GM23338 (cell line): ENCODE data around the gene WFDC11. TPM values are rescaled to one million over a fixed set of nuclear protein-coding genes. Genes with fewer than 3 reads are reported as not detected.

Source experiments
- ATAC-seq: fragments of 200-7000 bp; cut with Tn5 transposase; 3 replicates; pipeline ENCODE4 v1.9.1; 2020
- DNase-seq: peaks from one replicate; pipeline ENCODE4 v3.0.0-alpha.2; 2015; ENCODE audit warnings: low spot score
- H2AFZ ChIP-seq: fragments of 200-600 bp; sonication (generic); 2 replicates; pipeline ENCODE4 v1.8.0; 2016; ENCODE audit warnings: antibody characterized with exemption, mild to moderate bottlenecking, moderate library complexity
- H3F3A ChIP-seq: fragments of 200-600 bp; sonication (generic); replicated peaks from 2 replicates; pipeline ENCODE4 v1.8.0; 2017; ENCODE audit warnings: antibody characterized with exemption, mixed run types, low read depth
- H3K27ac ChIP-seq: fragments of 200-600 bp; sonication (generic); 2 replicates; pipeline ENCODE4 v1.6.1; 2016; ENCODE audit warnings: low read depth
- H3K27me3 ChIP-seq: fragments of 200-600 bp; sonication (generic); 2 replicates; pipeline ENCODE4 v1.8.0; 2016; ENCODE audit warnings: mild to moderate bottlenecking, mixed run types, moderate library complexity; ENCODE audit not compliant: insufficient read depth
- H3K36me3 ChIP-seq: fragments of 200-600 bp; sonication (generic); 2 replicates; pipeline ENCODE4 v1.8.0; 2016; ENCODE audit warnings: mild to moderate bottlenecking; ENCODE audit not compliant: insufficient read depth
- H3K4me1 ChIP-seq: fragments of 200-600 bp; sonication (generic); 2 replicates; pipeline ENCODE4 v1.8.0; 2016; ENCODE audit warnings: mild to moderate bottlenecking, moderate library complexity; ENCODE audit not compliant: insufficient read depth
- H3K4me2 ChIP-seq: fragments of 200-600 bp; sonication (generic); 2 replicates; pipeline ENCODE4 v1.7.1; 2017; ENCODE audit warnings: mixed run types
- H3K4me3 ChIP-seq: fragments of 200-600 bp; sonication (generic); 2 replicates; pipeline ENCODE4 v1.6.1; 2016; ENCODE audit warnings: mixed run types
- H3K79me2 ChIP-seq: fragments of 200-600 bp; sonication (generic); replicated peaks from 2 replicates; pipeline ENCODE4 v1.8.0; 2017; ENCODE audit warnings: mild to moderate bottlenecking; ENCODE audit not compliant: insufficient read depth
- H3K9me2 ChIP-seq: fragments of 200-600 bp; sonication (generic); 2 replicates; pipeline ENCODE4 v1.8.0; 2017; ENCODE audit not compliant: insufficient read depth
- H4K20me1 ChIP-seq: fragments of 200-600 bp; sonication (generic); replicated peaks from 2 replicates; pipeline ENCODE4 v1.8.0; 2017; ENCODE audit warnings: mild to moderate bottlenecking; ENCODE audit not compliant: insufficient read depth
- H3K27ac Mint-ChIP-seq: 2 replicates; pipeline ENCODE4 v1.8.0; 2020; ENCODE audit warnings: inconsistent platforms, mild to moderate bottlenecking, moderate library complexity, mixed read lengths
- H3K27me3 Mint-ChIP-seq: 3 replicates; pipeline ENCODE4 v1.8.0; 2022; ENCODE audit warnings: low read depth, mild to moderate bottlenecking, moderate library complexity, mixed read lengths, inconsistent platforms; ENCODE audit not compliant: insufficient read depth, poor library complexity
- H3K36me3 Mint-ChIP-seq: 3 replicates; pipeline ENCODE4 v1.8.0; 2021; ENCODE audit warnings: low read depth, mild to moderate bottlenecking, inconsistent platforms, moderate library complexity, mixed read lengths
- H3K4me1 Mint-ChIP-seq: 3 replicates; pipeline ENCODE4 v1.8.0; 2020; ENCODE audit warnings: mild to moderate bottlenecking, inconsistent platforms, mixed read lengths
- H3K4me3 Mint-ChIP-seq: 3 replicates; pipeline ENCODE4 v1.8.0; 2021; ENCODE audit warnings: moderate library complexity, mild to moderate bottlenecking, inconsistent platforms, mixed read lengths
- H3K9me3 Mint-ChIP-seq: 3 replicates; pipeline ENCODE4 v1.8.0; 2020; ENCODE audit warnings: moderate library complexity, mild to moderate bottlenecking, inconsistent platforms, mixed read lengths
- CREB1 ChIP-seq: fragments of 250-450 bp; sonication (Bioruptor Pico); IDR thresholded peaks from 2 replicates; pipeline ENCODE4 v1.5.0; 2020; ENCODE audit warnings: low read depth, mild to moderate bottlenecking, moderate library complexity
- CTCF ChIP-seq, 2 experiments: fragments of 200-600 bp in 1 of 2; sonication (generic) in 1 of 2; conservative IDR thresholded peaks; 2 replicates each; pipeline versions ENCODE4 v1.5.1 to v1.6.1; 2016 to 2017; ENCODE audit warnings: antibody characterized with exemption in 2 of 2, low read depth in 2 of 2, mild to moderate bottlenecking in 2 of 2, moderate library complexity in 1 of 2
- ETS1 ChIP-seq: IDR thresholded peaks from 2 replicates; pipeline ENCODE4 v1.6.1; 2016; ENCODE audit warnings: antibody characterized with exemption
- EZH2phosphoT487 ChIP-seq: fragments of 200-600 bp; sonication (generic); IDR thresholded peaks from one replicate; pipeline ENCODE4 v1.8.1; 2018; ENCODE audit warnings: antibody characterized with exemption; ENCODE audit not compliant: unreplicated experiment
- JUNB ChIP-seq: IDR thresholded peaks from one replicate; pipeline ENCODE4 v1.6.1; 2016; ENCODE audit warnings: antibody characterized with exemption; ENCODE audit not compliant: unreplicated experiment
- NANOG ChIP-seq: IDR thresholded peaks from 2 replicates; pipeline ENCODE4 v1.6.1; 2016; ENCODE audit warnings: antibody characterized with exemption, borderline replicate concordance
- POLR2AphosphoS5 ChIP-seq: IDR thresholded peaks from 2 replicates; pipeline ENCODE4 v1.6.1; 2016; ENCODE audit warnings: antibody characterized with exemption, low read depth
- STAT1 ChIP-seq: IDR thresholded peaks from one replicate; pipeline ENCODE4 v1.6.1; 2016; ENCODE audit warnings: antibody characterized with exemption; ENCODE audit not compliant: unreplicated experiment
- ZNF114 ChIP-seq: fragments of 250-450 bp; sonication (Bioruptor Pico); IDR thresholded peaks from 2 replicates; pipeline ENCODE4 v1.5.0; 2020; ENCODE audit warnings: mild to moderate bottlenecking, moderate library complexity
- ZNF331 ChIP-seq: fragments of 250-450 bp; sonication (Bioruptor Pico); IDR thresholded peaks from 2 replicates; pipeline ENCODE4 v1.5.0; 2020; ENCODE audit warnings: low read depth, mild to moderate bottlenecking, moderate library complexity
- polyA plus RNA-seq: library from polyadenylated mRNA; unstranded; fragments of >200 nt; fragmentation: Nextera tagmentation; extraction: Ambion mirVana; gene quantifications from 2 replicates; pipeline ENCODE4 v1.2.1, GENCODE V29; 2016
- total RNA-seq: library from RNA; depleted of rRNA; stranded (reverse); fragments of >200 nt; shearing (Covaris generic); gene quantifications from 2 replicates; pipeline ENCODE4 v1.2.3, GENCODE V29; 2014

WFDC11 gene
- total and polyA plus RNA-seq, 2 experiments from 2014 or later = not detected

GRCh38 chr20:45617591-45617990, 52.4 kb downstream of the WFDC11 start:
- no peak for TF ChIP-seq NANOG
- TF ChIP-seq ZNF114 (CRISPR knock-in tag) = no peak
- TF ChIP-seq STAT1 = no peak
- Histone ChIP-seq H2AFZ (no peak overlapping the region), H3K36me3 (no peaks in the 10 kb centered on the region), H3F3A (no peaks in the 10 kb centered on the region), H3K27me3 (no peaks in the 10 kb centered on the region), H3K79me2 (no peaks in the 10 kb centered on the region), H3K4me2 (no peak overlapping the region), H3K4me3 (no peak overlapping the region), H3K27ac (no peak overlapping the region), H4K20me1 (no peaks in the 10 kb centered on the region), H3K9me2 (peaks cover 15% of the 10 kb centered on the region), H3K4me1 (no peaks in the 10 kb centered on the region)
- no peaks in the 10 kb centered on the region for H3K27me3 Mint-ChIP-seq
- no peak overlapping the region for H3K27ac Mint-ChIP-seq
- H3K4me3 Mint-ChIP-seq = no peak overlapping the region
- H3K36me3 Mint-ChIP-seq = no peaks in the 10 kb centered on the region
- ATAC-seq (no peak), DNase-seq (no peak)
- no peaks in the 10 kb centered on the region; the same call in 2 of the 3 replicates for H3K9me3 Mint-ChIP-seq
- H3K4me1 Mint-ChIP-seq = no peaks in the 10 kb centered on the region; the same call in 2 of the 3 replicates

- H3K27me3 Mint-ChIP-seq = no peaks in the 10 kb centered on the region
- H3K79me2 ChIP-seq = no peaks in the 10 kb centered on the region
- H4K20me1 ChIP-seq = no peaks in the 10 kb centered on the region
- no peak overlapping the region for H3K4me3 ChIP-seq
- no peak overlapping the region for H3K27ac ChIP-seq
- peaks cover 25% of the 10 kb centered on the region for H3K9me2 ChIP-seq
- no peaks in the 10 kb centered on the region for H3F3A ChIP-seq
- no peak overlapping the region for H3K4me2 ChIP-seq
- H3K4me1 ChIP-seq = peaks cover 11% of the 10 kb centered on the region; the same call in 1 of the 2 replicates
- H3K4me3 Mint-ChIP-seq = no peak overlapping the region
- DNase-seq = no peak
- H3K36me3 ChIP-seq = no peaks in the 10 kb centered on the region
- peaks cover 10% of the 10 kb centered on the region; the same call in 2 of the 3 replicates for H3K4me1 Mint-ChIP-seq
- H2AFZ ChIP-seq = no peak overlapping the region
- no peak for TF ChIP-seq POLR2AphosphoS5
- H3K36me3 Mint-ChIP-seq = peaks cover 5% of the 10 kb centered on the region
- ATAC-seq = no peak
- peaks cover 11% of the 10 kb centered on the region for H3K9me3 Mint-ChIP-seq
- H3K27me3 ChIP-seq = no peaks in the 10 kb centered on the region
- H3K27ac Mint-ChIP-seq = no peak overlapping the region
Measured at GRCh38 chr20:45612314-45612713, 57.7 kb downstream of the WFDC11 start.

GRCh38 chr20:45611054-45611453, 59.0 kb downstream of the WFDC11 start:
- peaks cover 10% of the 10 kb centered on the region; the same call in 2 of the 3 replicates for H3K4me1 Mint-ChIP-seq
- no peak overlapping the region for H3K27ac Mint-ChIP-seq
- Histone ChIP-seq H3F3A (no peaks in the 10 kb centered on the region), H3K27me3 (no peaks in the 10 kb centered on the region), H3K4me1 (peaks cover 11% of the 10 kb centered on the region; the same call in 1 of the 2 replicates), H2AFZ (peak overlapping the region; percentile 86), H4K20me1 (no peaks in the 10 kb centered on the region), H3K27ac (no peak overlapping the region), H3K9me2 (peaks cover 25% of the 10 kb centered on the region), H3K4me3 (no peak overlapping the region), H3K4me2 (no peak overlapping the region), H3K79me2 (no peaks in the 10 kb centered on the region), H3K36me3 (no peaks in the 10 kb centered on the region)
- H3K36me3 Mint-ChIP-seq = peaks cover 11% of the 10 kb centered on the region
- ATAC-seq (no peak), DNase-seq (no peak)
- no peaks in the 10 kb centered on the region for H3K27me3 Mint-ChIP-seq
- no peak overlapping the region for H3K4me3 Mint-ChIP-seq
- H3K9me3 Mint-ChIP-seq = peaks cover 21% of the 10 kb centered on the region
- no peak for TF ChIP-seq POLR2AphosphoS5
- no peak for TF ChIP-seq CREB1
- no peak for TF ChIP-seq ZNF114 (CRISPR knock-in tag)
- TF ChIP-seq EZH2phosphoT487 = no peak
- no peak for TF ChIP-seq CTCF (conservative IDR thresholded peaks at IDR 0.05; ENCODE audit: low read depth in 2 of 2)
- TF ChIP-seq JUNB = no peak
- no peak for TF ChIP-seq ZNF331 (CRISPR knock-in tag)
- TF ChIP-seq NANOG = no peak
- no peak for TF ChIP-seq ETS1
